Endometrial microvascular endothelial cells (primary cell): ENCODE results near the gene FPR1. TPM values are rescaled to one million over a fixed set of nuclear protein-coding genes. Genes with fewer than 3 reads are reported as not detected.

Experiments used
- total RNA-seq: library from RNA; depleted of rRNA; stranded (reverse); fragments of >200 nt; gene quantifications from one replicate; pipeline ENCODE4 v1.2.3, GENCODE V29; 2015; ENCODE audit errors: inconsistent ontology term

The FPR1 gene
- total RNA-seq, 1 donor from 2014 or later = not detected

Other genes with a start within 250 kb of the FPR1 start
- gene SIGLEC6, start 220.2 kb downstream of the FPR1 start, total RNA-seq = not detected
- gene ZNF175, start 180.6 kb downstream of the FPR1 start, total RNA-seq = 7.0 TPM
- gene SIGLEC5, start 121.5 kb downstream of the FPR1 start, total RNA-seq = not detected
- 0.28 TPM for gene SIGLEC14, start 105.1 kb downstream of the FPR1 start, total RNA-seq
- 21.5 TPM for gene SPACA6, start 58.5 kb downstream of the FPR1 start, total RNA-seq
- not detected for gene HAS1, start 27.9 kb downstream of the FPR1 start, total RNA-seq
- gene FPR2, start 9.3 kb upstream of the FPR1 start, total RNA-seq = not detected
- not detected for gene FPR3, start 43.3 kb upstream of the FPR1 start, total RNA-seq
- gene ZNF577, start 136.1 kb upstream of the FPR1 start, total RNA-seq = 6.5 TPM
- gene ZNF649, start 153.1 kb upstream of the FPR1 start, total RNA-seq = 1.9 TPM
- 4.5 TPM for gene ZNF613, start 175.6 kb upstream of the FPR1 start, total RNA-seq
- gene ZNF350, start 235.0 kb upstream of the FPR1 start, total RNA-seq = 16.4 TPM